ENCODE measurements around the gene PRDM1. TPM values are rescaled to one million over a fixed set of nuclear protein-coding genes. Genes with fewer than 3 reads are reported as not detected.

The PRDM1 gene
- total and polyA plus RNA-seq, 9 donors, result 2.5 to 7.8 (median 3.7) TPM

Other genes with a start within 250 kb of the PRDM1 start
- 27.8 TPM for gene ATG5, start 239.4 kb downstream of the PRDM1 start, total RNA-seq
- gene ATG5, start 239.4 kb downstream of the PRDM1 start, polyA plus RNA-seq (ENCODE audit: insufficient read depth in 1 of 8, insufficient read length in 8 of 8, low replicate concordance in 1 of 8), result 10 to 100 TPM; 19.2 to 29.8 (median 23.5) TPM